ENCODE measurements around the gene TNS1. TPM values are rescaled to one million over a fixed set of nuclear protein-coding genes. Genes with fewer than 3 reads are reported as not detected.

The TNS1 gene
- total and polyA plus RNA-seq, 2 donors from 2014 or later: 44.8 to 471 TPM

- Histone ChIP-seq H3K4me1 (ENCODE audit: control insufficient read depth in 2 of 3, insufficient read depth in 2 of 3, low read depth in 1 of 3, low read length in 3 of 3) (peaks cover 0 to 6% (median 0%) of the 10 kb centered on the region in 3 donors), H3K27me3 (ENCODE audit: control insufficient read depth, insufficient read depth, low read length) (no peaks in the 10 kb centered on the region), H3K9ac (ENCODE audit: low read length in 3 of 3) (no peak overlapping the region), H3K4me3 (ENCODE audit: low read length in 3 of 3) (no peak overlapping the region), H3K27ac (ENCODE audit: low read depth in 2 of 2, low read length in 2 of 2) (no peak overlapping the region), H3K9me3 (ENCODE audit: control insufficient read depth in 2 of 3, insufficient read depth in 1 of 3, low read length in 3 of 3) (no peaks in the 10 kb centered on the region), H3K36me3 (ENCODE audit: control insufficient read depth in 2 of 3, insufficient read depth in 3 of 3, low read length in 3 of 3) (no peaks in the 10 kb centered on the region)
- TF ChIP-seq CTCF (IDR thresholded peaks at IDR 0.05; ENCODE audit: borderline replicate concordance, extremely low read depth, insufficient read depth): no peak
- DNase-seq (no peak), FAIRE-seq (no peak)
- intact Hi-C loops (cut with DNase I): loop anchor here (5.0 to 10.0 kb wide), 2 partner anchors 100 to 208 kb away; no protein-coding TSS in a partner anchor
These were observed 8.0 kb downstream of the TNS1 start for GRCh38 chr2:217994776-217995274.

- Histone ChIP-seq H3K4me3 (ENCODE audit: low read length in 3 of 3) (no peak overlapping the region), H3K27me3 (ENCODE audit: control insufficient read depth, insufficient read depth, low read length) (no peaks in the 10 kb centered on the region), H3K27ac (ENCODE audit: low read depth in 2 of 2, low read length in 2 of 2) (no peak overlapping the region), H3K4me1 (ENCODE audit: control insufficient read depth in 2 of 3, insufficient read depth in 2 of 3, low read depth in 1 of 3, low read length in 3 of 3) (peaks cover 0 to 15% (median 6%) of the 10 kb centered on the region in 3 donors), H3K9me3 (ENCODE audit: control insufficient read depth in 2 of 3, insufficient read depth in 1 of 3, low read length in 3 of 3) (no peaks in the 10 kb centered on the region), H3K36me3 (ENCODE audit: control insufficient read depth in 2 of 3, insufficient read depth in 3 of 3, low read length in 3 of 3) (no peaks in the 10 kb centered on the region), H3K9ac (ENCODE audit: low read length in 3 of 3) (no peak overlapping the region)
- intact Hi-C loops (cut with DNase I): loop anchor here (5.0 to 10.0 kb wide), 2 partner anchors 99 to 207 kb away; no protein-coding TSS in a partner anchor
- FAIRE-seq: no peak
- peak; percentile 63 for TF ChIP-seq CTCF (IDR thresholded peaks at IDR 0.05; ENCODE audit: borderline replicate concordance, extremely low read depth, insufficient read depth)
- peak in 4 of 5 donors; percentile 52 to 76 (median 66) for DNase-seq
These were observed 8.9 kb downstream of the TNS1 start for GRCh38 chr2:217993817-217994463.

DNA sequence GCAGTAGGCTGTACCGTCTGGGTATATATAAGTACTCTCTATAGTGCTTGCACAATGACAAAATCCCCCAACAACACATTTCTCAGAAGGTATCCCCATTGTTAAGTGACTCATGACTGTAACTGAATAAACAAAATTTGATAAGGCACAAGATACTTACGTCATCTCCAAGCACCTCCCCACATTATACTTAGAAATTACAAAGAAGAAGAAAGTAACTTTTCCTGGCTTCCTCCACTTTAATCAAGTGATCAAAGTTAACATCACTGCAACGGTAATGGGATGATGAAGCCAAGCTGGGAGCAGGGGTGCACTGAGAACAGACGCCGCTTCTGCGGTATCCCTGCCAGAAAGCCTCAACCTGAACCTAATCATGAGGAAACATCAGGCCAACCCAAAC, 9.7 kb downstream of the TNS1 start:
- H3K27ac ChIP-seq (ENCODE audit: low read depth in 2 of 2, low read length in 2 of 2): no peak overlapping the region
- no peak for FAIRE-seq
- no peak overlapping the region for H3K9ac ChIP-seq (ENCODE audit: low read length in 3 of 3)

More for the DNA sequence above, 9.7 kb downstream of the TNS1 start:
- no peak for DNase-seq
- intact Hi-C loops (cut with DNase I): loop anchor here (5.0 to 10.0 kb wide), 2 partner anchors 98 to 206 kb away; no protein-coding TSS in a partner anchor
- no peaks in the 10 kb centered on the region for H3K9me3 ChIP-seq (ENCODE audit: control insufficient read depth in 2 of 3, insufficient read depth in 1 of 3, low read length in 3 of 3)
- no peaks in the 10 kb centered on the region for H3K36me3 ChIP-seq (ENCODE audit: control insufficient read depth in 2 of 3, insufficient read depth in 3 of 3, low read length in 3 of 3)
- H3K4me3 ChIP-seq (ENCODE audit: low read length in 3 of 3): no peak overlapping the region
- H3K4me1 ChIP-seq (ENCODE audit: control insufficient read depth in 2 of 3, insufficient read depth in 2 of 3, low read depth in 1 of 3, low read length in 3 of 3): peaks cover 0 to 21% (median 9%) of the 10 kb centered on the region in 3 donors
- TF ChIP-seq CTCF (IDR thresholded peaks at IDR 0.05; ENCODE audit: borderline replicate concordance, extremely low read depth, insufficient read depth): no peak
- H3K27me3 ChIP-seq (ENCODE audit: control insufficient read depth, insufficient read depth, low read length): no peaks in the 10 kb centered on the region
